ENCODE measurements around the gene SOX10.

DNA sequence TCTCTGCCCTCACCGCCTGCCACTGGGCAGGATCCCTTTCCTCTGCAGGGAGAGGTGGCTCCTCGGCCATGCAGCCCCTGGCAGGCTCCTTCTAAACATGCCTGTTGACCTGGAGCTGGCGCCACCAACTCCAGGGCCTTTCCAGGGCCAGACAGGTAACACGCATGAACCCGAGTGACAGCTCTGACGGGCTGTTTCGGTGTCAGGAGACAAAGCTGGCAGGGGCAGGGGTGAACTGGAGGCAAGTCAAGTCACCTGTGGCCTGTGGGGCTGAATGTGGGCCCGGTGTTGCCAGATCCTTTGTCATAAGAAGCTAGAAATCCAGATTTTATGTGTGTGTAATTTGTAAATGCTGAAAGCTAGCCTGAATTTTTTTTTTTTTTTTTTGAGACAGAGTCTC, 42.2 kb downstream of the SOX10 start:
- TF ChIP-seq, protein P1, sequence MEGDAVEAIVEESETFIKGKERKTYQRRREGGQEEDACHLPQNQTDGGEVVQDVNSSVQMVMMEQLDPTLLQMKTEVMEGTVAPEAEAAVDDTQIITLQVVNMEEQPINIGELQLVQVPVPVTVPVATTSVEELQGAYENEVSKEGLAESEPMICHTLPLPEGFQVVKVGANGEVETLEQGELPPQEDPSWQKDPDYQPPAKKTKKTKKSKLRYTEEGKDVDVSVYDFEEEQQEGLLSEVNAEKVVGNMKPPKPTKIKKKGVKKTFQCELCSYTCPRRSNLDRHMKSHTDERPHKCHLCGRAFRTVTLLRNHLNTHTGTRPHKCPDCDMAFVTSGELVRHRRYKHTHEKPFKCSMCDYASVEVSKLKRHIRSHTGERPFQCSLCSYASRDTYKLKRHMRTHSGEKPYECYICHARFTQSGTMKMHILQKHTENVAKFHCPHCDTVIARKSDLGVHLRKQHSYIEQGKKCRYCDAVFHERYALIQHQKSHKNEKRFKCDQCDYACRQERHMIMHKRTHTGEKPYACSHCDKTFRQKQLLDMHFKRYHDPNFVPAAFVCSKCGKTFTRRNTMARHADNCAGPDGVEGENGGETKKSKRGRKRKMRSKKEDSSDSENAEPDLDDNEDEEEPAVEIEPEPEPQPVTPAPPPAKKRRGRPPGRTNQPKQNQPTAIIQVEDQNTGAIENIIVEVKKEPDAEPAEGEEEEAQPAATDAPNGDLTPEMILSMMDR (IDR thresholded peaks at IDR 0.05), result no peak
- no peak for TF ChIP-seq POLR2A (IDR thresholded peaks at IDR 0.05)
